OCI-LY1 (cell line): ENCODE data around the gene TMEM178B.

Experiments used
- H2AFZ ChIP-seq: fragments of 200-600 bp; sonication (generic), shearing (Covaris generic); 2 replicates; pipeline ENCODE4 v1.6.0; 2014; ENCODE audit warnings: antibody characterized with exemption, mild to moderate bottlenecking, low read length
- H3F3A ChIP-seq: fragments of 200-600 bp; sonication (generic), shearing (Covaris generic); 2 replicates; pipeline ENCODE4 v1.6.0; 2014; ENCODE audit warnings: mild to moderate bottlenecking, antibody characterized with exemption, low read length, moderate library complexity; ENCODE audit not compliant: insufficient read depth
- H3K27ac ChIP-seq: fragments of 200-600 bp; sonication (generic); 2 replicates; pipeline ENCODE4 v1.5.1; 2014; ENCODE audit warnings: low read length, mixed run types, mild to moderate bottlenecking, low read depth; ENCODE audit not compliant: poor library complexity, severe bottlenecking
- H3K27me3 ChIP-seq: fragments of 200-600 bp; sonication (generic); 2 replicates; pipeline ENCODE4 v1.6.0; 2014; ENCODE audit warnings: antibody characterized with exemption, mild to moderate bottlenecking, low read length, moderate library complexity; ENCODE audit not compliant: insufficient read depth
- H3K36me3 ChIP-seq: fragments of 200-600 bp; sonication (generic); 2 replicates; pipeline ENCODE4 v1.6.1; 2014; ENCODE audit warnings: mild to moderate bottlenecking, antibody characterized with exemption, low read length, moderate library complexity, mixed read lengths; ENCODE audit not compliant: insufficient read depth
- H3K4me1 ChIP-seq: fragments of 200-600 bp; sonication (generic); 2 replicates; pipeline ENCODE4 v1.5.1; 2014; ENCODE audit warnings: mild to moderate bottlenecking, low read length, moderate library complexity; ENCODE audit not compliant: insufficient read depth, severe bottlenecking
- H3K4me2 ChIP-seq: fragments of 200-600 bp; sonication (generic), shearing (Covaris generic); 2 replicates; pipeline ENCODE4 v1.6.1; 2014; ENCODE audit warnings: low read length
- H3K4me3 ChIP-seq: fragments of 200-600 bp; sonication (generic); 2 replicates; pipeline ENCODE4 v1.5.1; 2014; ENCODE audit warnings: low read length, low read depth, mild to moderate bottlenecking, mixed read lengths; ENCODE audit not compliant: poor library complexity, severe bottlenecking
- H3K79me2 ChIP-seq: fragments of 200-600 bp; shearing (Covaris generic); 2 replicates; pipeline ENCODE4 v1.6.1; 2016; ENCODE audit warnings: mixed run types, low read length, mixed read lengths; ENCODE audit not compliant: insufficient read depth
- H3K9ac ChIP-seq: fragments of 200-600 bp; sonication (generic), shearing (Covaris generic); 2 replicates; pipeline ENCODE4 v1.6.1; 2014; ENCODE audit warnings: mild to moderate bottlenecking, low read length, mixed read lengths
- H3K9me2 ChIP-seq: fragments of 200-600 bp; sonication (generic), shearing (Covaris generic); 2 replicates; pipeline ENCODE4 v1.6.1; 2014; ENCODE audit warnings: low read depth, mild to moderate bottlenecking, low read length, mixed read lengths
- H3K9me3 ChIP-seq: fragments of 200-600 bp; shearing (Covaris generic); 2 replicates; pipeline ENCODE4 v1.6.1; 2014; ENCODE audit warnings: low read length, mixed read lengths
- H4K20me1 ChIP-seq: fragments of 200-600 bp; sonication (generic), shearing (Covaris generic); 2 replicates; pipeline ENCODE4 v1.6.0; 2016; ENCODE audit warnings: mild to moderate bottlenecking, low read length; ENCODE audit not compliant: insufficient read depth
- CTCF ChIP-seq: fragments of 200-600 bp; sonication (generic), shearing (Covaris generic); IDR thresholded peaks from 2 replicates; pipeline ENCODE4 v1.5.1; 2017; ENCODE audit warnings: mild to moderate bottlenecking, antibody characterized with exemption, low read length, moderate library complexity, mixed read lengths
- EZH2 ChIP-seq: fragments of 200-600 bp; sonication (generic), shearing (Covaris generic); IDR thresholded peaks from 2 replicates; pipeline ENCODE4 v1.8.0; 2017; ENCODE audit warnings: borderline replicate concordance, mixed run types, mild to moderate bottlenecking, antibody characterized with exemption, low read length, moderate library complexity, mixed read lengths

Gene TMEM178B

DNA sequence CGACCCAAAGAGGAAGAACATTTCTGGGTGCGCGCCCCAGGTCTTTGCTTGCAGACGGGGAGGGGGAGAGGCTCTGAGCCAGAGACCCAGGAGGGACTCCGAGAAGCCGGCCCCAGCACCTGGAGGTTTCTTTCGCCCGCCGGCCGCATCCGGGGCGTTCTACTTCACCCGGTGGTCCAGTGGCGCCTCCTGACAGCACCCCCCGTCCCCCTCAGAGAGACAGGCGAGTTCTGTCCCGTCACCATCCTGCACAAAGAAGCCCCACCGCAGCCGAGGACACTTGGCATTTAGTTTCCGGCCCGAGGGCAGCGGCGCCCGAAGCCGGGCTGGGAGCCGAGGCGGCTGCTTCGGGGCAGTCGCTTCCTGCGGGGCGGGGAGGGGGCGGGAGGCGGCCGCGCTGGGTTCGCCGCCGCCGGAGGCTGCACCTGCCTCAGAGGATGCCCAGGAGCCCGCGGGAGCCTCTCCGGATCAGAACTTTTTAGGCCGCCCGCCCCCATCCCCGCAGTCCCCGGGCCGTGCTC lies at the start of gene TMEM178B:
TSS of gene TMEM178B (plus strand) at position 424 of the 521 bp plus-strand sequence.
- no peak within 1 kb of the TSS for H3K4me2 ChIP-seq
- H3K9me2 ChIP-seq: no peaks in the 10 kb centered on the region
- no peaks in the 10 kb centered on the region for H3K79me2 ChIP-seq
- no peaks in the 10 kb centered on the region for H3F3A ChIP-seq
- no peak within 1 kb of the TSS for H3K27ac ChIP-seq
- H3K27me3 ChIP-seq: no peaks in the 10 kb centered on the region
- no peak for TF ChIP-seq CTCF
- no peak for TF ChIP-seq EZH2
- H4K20me1 ChIP-seq: no peaks in the 10 kb centered on the region
- no peaks in the 10 kb centered on the region for H3K4me1 ChIP-seq
- no peaks in the 10 kb centered on the region for H3K36me3 ChIP-seq
- no peak within 1 kb of the TSS for H3K4me3 ChIP-seq
- H2AFZ ChIP-seq: no peak within 1 kb of the TSS
- H3K9ac ChIP-seq: no peak within 1 kb of the TSS
- no peaks in the 10 kb centered on the region for H3K9me3 ChIP-seq

DNA sequence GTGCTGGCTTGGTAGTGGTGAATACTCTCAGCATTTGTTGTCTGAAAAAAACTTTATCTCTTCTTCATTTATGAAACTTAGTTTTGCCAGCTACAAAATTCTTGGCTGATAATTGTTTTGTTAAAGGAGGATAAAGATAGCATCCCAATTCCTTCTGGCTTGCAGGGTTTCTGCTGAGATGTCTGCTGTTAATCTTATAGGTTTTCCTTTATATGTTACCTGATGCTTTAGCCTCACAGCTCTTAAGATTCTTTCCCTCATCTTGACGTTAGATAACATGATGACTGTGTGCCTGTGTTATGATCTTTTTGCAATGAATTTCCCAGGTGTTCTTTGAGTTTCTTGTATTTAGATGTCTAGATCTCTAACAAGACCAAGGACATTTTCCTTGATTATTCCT lies 49.2 kb upstream of the TMEM178B start:
- Histone ChIP-seq H3K27ac (no peak overlapping the region), H3K27me3 (no peaks in the 10 kb centered on the region; the same call in 1 of the 2 replicates), H3K79me2 (no peaks in the 10 kb centered on the region), H3K4me1 (no peaks in the 10 kb centered on the region), H3K36me3 (no peaks in the 10 kb centered on the region), H3F3A (no peaks in the 10 kb centered on the region), H3K9ac (no peak overlapping the region), H2AFZ (no peak overlapping the region), H3K4me3 (no peak overlapping the region), H3K9me3 (peaks cover 13% of the 10 kb centered on the region; the same call in 1 of the 2 replicates), H3K9me2 (no peaks in the 10 kb centered on the region), H3K4me2 (no peak overlapping the region), H4K20me1 (no peaks in the 10 kb centered on the region)
- TF ChIP-seq CTCF (no peak), EZH2 (no peak)

- Histone ChIP-seq H3K9me2 (no peaks in the 10 kb centered on the region), H3K9me3 (peaks cover 13% of the 10 kb centered on the region; the same call in 1 of the 2 replicates), H2AFZ (no peak overlapping the region), H3K4me3 (no peak overlapping the region), H3K9ac (no peak overlapping the region), H3K4me2 (no peak overlapping the region), H3K36me3 (no peaks in the 10 kb centered on the region), H3K27ac (no peak overlapping the region), H4K20me1 (no peaks in the 10 kb centered on the region), H3K4me1 (no peaks in the 10 kb centered on the region), H3K27me3 (no peaks in the 10 kb centered on the region; the same call in 1 of the 2 replicates), H3F3A (no peaks in the 10 kb centered on the region), H3K79me2 (no peaks in the 10 kb centered on the region)
- no peak for TF ChIP-seq EZH2
- TF ChIP-seq CTCF: peak; percentile 27; the same call in 1 of the 2 replicates
Measured at GRCh38 chr7:141027043-141027442, 46.8 kb upstream of the TMEM178B start.
